ENCODE data around the gene AGAP1.

The AGAP1 gene

DNA sequence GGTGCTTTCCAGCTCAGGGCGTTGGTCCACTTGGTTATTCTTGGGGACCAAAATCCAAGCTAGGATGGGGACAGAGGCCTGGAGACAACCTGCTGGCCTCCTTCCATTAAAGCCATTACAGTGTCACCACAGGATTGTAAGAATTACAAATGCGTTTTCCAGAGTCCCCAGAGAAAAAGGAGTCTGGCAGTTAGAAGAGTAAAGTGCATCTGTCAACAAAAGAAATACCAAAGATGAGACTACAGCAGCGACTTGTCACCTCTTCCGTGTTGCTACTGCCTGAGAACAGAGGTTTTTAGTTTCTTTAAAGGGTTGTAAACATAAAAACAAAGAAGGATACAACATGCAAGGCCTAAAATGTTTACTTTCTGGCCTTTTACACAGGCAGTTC, 235.7 kb downstream of the AGAP1 start:
- DNase-seq (ENCODE audit: low read depth, low spot score), result no peak

GRCh38 chr2:235730115-235730514, 236.3 kb downstream of the AGAP1 start:
- no peak for DNase-seq (ENCODE audit: low read depth, low spot score)

DNA sequence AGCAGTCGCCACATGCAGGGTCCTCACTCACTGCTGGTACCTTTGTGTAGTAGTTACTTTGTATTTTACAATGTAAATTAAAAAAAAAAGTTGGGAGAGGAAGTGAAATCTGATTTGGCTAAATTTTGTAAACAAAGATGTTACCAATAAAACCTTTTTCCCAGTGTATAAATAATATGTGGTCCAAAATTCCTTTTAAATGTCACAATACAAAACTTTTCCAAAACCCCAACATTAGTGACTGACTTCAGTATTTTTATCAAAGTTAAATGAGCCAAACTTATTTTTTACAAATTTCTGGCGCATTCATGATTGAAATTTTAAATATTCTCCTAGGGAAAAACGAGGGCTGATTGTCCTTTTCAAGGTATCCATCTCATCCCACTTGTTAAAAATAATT, 239.9 kb downstream of the AGAP1 start:
- DNase-seq (ENCODE audit: low read depth, low spot score), result no peak

DNA sequence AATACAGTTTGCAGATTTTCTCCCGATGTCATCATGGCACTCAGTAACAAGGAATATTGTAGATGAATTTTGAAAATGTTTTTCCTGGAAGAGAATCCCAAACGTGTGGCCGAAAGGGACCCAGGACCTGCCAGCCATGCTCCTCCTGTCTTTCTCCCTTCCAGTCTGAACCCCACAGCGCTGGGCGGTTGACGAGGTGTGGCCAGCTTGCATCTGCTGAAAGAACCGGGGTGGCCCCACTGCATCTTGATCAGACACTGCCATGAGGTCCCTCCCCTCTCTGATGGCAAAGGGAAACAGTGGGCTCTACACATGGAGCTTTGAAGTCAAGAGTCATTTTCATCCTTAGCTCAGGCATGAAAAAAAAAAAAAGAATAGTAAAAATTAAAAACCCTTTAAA, 240.3 kb downstream of the AGAP1 start:
- DNase-seq (ENCODE audit: low read depth, low spot score), result no peak

- DNase-seq (ENCODE audit: low read depth, low spot score), result no peak
Observed at GRCh38 chr2:235734688-235735231, 240.9 kb downstream of the AGAP1 start.

DNA sequence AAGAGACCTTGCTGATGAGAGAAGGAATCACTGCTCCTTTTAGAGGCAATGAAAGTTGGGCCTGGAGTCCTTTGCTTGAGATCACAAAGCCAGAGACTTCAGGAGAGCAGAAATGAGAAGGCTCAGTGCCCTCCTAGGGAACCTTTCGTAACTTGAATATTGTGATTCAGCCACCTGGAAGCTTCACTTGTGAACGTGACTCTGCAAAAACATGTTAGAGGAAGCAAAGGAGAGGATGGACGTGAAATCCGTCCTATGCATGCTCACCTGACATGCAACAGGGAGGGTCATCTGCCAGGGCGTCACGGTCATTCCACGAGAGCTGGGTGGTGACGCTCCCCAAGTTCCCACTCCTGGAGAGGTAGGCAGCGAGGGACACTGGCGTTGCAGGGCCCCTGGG, 243.6 kb downstream of the AGAP1 start:
- no peak for DNase-seq (ENCODE audit: low read depth, low spot score)

- DNase-seq (ENCODE audit: low read depth, low spot score), result no peak
Observed at GRCh38 chr2:235737840-235738239, 244.0 kb downstream of the AGAP1 start.

DNA sequence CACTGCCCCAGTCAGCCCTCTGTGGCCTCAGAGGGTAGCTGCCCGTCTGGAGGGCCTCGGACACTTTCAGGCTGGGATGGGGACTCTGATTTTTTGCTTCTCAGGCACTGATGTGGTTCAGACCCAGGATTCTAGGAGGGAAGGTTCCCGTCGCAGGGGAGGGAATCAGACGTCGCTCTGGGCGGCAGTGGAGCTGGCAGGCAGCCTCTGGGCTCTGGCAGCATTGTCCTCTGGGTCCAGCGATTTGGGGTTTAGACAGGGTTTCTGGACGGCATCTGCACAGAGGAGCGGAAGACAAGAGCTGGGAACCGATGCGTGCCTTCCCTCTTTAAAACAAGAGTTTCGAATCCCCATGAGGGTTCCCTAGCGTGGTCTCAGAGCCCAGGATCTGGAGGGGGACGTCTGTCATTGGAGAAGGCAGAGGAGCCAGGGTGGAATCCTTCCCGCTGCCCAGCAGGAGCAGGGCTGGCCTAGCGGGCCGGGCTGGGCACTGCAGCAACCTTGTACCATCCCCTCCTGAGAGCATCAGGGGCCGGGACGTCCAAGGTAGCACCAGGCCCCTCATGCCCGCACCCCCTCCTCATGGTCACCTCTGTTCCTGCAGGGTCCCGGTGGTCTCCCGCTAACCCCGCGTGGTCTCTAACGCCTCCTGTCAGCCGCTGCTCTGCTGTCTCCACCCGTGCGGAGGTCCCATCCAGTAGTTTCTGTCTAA, 246.0 kb downstream of the AGAP1 start:
- no peak for DNase-seq (ENCODE audit: low read depth, low spot score)

DNA sequence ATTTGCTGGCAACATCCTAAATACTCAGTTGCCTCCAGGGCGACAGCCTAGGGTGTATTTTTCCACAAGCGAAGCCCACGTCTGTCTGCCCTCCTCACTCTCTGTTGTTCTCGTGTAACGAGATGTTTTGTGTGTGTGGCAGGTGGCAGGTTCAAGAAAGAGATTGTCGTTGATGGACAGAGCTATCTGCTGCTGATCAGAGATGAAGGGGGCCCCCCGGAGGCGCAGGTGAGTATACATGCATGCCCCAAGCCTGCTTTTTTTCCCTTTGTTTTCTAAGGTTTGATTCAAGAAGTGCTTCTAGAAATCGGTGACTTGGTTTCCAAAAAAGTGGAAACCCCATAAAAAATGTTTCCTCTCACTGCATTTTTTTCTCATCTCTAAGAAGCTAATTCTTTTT, 247.0 kb downstream of the AGAP1 start:
- no peak for DNase-seq (ENCODE audit: low read depth, low spot score)

DNA sequence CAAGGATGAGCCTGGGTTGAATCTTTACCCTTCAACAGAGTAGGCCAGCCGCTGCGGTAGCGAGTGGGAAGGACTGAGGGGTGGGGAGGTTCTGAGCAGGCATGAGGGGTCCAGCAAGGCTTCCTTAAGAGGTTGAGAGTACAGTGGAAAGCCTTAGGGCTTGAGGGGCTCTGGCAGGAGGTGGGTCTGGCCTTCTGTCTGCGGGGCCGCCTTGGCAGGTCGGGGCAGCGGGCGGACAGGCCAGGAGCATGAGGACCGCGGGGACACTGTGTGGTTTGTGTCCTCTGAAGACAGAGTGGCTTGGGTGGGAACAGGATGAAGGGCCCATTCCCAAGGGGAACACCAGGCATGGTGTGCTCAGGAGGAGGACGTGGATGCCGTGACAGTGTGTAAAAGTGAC, 250.3 kb downstream of the AGAP1 start:
- DNase-seq (ENCODE audit: low read depth, low spot score), result no peak

GRCh38 chr2:235745597-235745996, 251.8 kb downstream of the AGAP1 start:
- no peak for DNase-seq (ENCODE audit: low read depth, low spot score)

DNA sequence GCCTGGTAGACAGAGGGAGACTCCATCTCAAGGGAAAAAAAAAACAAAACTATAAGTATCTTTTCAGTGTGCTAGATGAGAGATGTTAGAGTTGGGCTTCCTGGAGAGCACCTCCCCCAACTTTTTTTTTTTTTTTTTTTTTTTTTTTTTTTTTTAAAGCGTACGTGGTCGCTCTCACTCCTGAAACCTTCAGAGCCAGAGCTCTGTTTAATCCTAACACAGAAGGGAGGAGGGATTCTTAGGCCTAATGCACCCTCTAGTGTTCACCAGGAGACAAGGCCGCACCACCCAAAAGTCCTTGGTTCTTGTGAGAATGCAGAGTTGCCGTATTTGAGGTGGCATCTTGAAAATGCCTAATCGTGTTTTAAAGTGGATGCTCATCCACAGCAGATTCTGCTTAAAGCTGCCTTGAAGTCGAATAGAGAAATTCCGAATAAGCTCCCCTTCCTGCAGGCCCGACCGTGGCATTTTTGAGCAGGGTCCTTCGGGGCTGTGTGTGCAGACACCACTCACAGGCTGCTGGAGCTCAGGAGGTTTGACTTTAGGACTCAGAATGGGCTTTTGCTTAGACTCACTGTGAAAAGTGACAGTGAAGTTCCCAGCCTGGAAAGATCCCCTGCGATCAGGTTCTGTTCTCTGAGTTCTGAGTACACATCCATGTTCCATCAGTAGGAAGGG, 252.6 kb downstream of the AGAP1 start:
- DNase-seq (ENCODE audit: low read depth, low spot score), result peak; percentile 63

GRCh38 chr2:235747001-235747785, 253.3 kb downstream of the AGAP1 start:
- DNase-seq (ENCODE audit: low read depth, low spot score), result no peak

GRCh38 chr2:235747786-235748091, 253.9 kb downstream of the AGAP1 start:
- DNase-seq (ENCODE audit: low read depth, low spot score), result no peak

- DNase-seq (ENCODE audit: low read depth, low spot score), result no peak
Observed at GRCh38 chr2:235749121-235749770, 255.4 kb downstream of the AGAP1 start.

DNA sequence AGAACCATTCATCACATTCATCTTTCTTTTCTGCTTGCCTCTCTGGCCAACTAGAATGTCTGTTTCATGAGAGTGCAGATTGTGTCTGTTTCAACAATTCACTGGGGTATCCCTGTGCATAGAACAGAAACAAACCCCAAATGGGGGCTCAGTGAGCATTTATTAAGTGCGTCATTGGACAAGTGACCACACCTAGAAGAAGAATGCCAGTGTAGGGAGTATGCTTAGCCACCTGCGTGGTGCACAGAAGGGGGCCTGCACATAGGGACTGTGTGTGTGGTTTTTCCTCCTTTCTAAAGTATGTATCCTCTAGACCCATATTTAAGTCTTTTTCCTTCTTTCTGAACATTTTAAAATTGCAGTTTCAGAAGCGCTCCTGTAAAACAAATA, 255.9 kb downstream of the AGAP1 start:
- DNase-seq (ENCODE audit: low read depth, low spot score), result no peak

DNA sequence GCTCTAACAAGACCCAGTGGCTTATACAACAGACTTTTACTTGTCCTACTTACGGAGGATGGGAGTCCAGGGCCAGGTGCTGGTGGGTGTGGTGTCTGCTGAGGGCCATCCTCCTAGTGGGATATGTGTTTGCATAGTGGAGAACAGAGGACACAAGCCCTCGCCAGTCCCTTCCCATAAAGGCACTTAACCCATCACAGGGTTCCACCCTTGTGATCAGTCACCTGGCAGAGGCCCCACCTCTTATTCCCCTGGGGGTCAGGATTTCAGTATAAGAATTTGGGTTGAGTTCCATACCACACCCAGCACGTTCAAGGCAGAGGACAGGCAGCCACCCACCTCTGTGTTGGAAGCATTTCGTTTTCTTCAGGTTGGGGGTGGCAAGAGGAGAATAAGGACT, 259.0 kb downstream of the AGAP1 start:
- no peak for DNase-seq (ENCODE audit: low read depth, low spot score)

- no peak for DNase-seq (ENCODE audit: low read depth, low spot score)
Observed at GRCh38 chr2:235754357-235755207, 260.7 kb downstream of the AGAP1 start.

- no peak for DNase-seq (ENCODE audit: low read depth, low spot score)
Observed at GRCh38 chr2:235756491-235756890, 262.6 kb downstream of the AGAP1 start.

DNA sequence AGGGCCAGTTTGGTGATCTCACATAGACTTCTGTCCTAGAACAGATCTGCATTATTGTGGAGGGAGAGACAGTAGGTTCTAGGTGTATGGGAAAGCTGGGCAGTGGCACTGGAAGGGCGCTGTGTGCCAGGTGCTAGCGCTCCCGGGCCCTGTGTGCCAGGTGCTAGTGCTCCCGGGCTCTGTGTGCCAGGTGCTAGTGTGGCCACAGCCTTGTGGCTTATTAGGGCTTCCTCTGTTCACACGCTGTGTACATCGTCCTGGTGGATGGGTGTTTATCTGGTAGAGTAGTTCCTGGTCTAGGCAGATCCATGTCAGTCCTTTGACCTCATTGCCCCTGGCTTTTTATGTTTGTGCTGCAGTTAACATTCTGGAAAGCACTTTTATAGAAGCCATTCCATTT, 263.4 kb downstream of the AGAP1 start:
- no peak for DNase-seq (ENCODE audit: low read depth, low spot score)

DNA sequence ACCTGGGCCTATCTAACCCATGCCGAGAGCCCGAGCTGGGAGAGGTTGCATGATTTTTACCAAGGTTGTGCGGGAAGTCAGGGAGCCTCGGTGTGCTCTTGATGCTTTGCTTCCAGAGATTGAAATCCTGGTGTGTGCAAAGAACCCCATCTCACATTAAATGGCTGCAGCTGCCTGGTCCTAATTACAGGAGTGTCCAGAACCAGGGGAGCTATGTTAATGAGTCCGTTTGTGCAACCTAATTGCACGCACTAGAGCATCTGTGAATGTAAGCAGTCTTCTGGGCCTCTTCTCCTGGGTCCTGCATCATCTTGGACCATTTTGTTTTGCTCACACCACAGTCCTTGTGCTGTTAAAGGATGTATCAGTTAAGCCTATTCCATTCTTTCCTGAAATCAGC, 263.8 kb downstream of the AGAP1 start:
- no peak for DNase-seq (ENCODE audit: low read depth, low spot score)
